Globus pallidus (tissue), 1 donor: ENCODE measurements around the gene ANKS1B.
"Not testable (repeated sequence)": the region's sequence is repeated elsewhere in the genome, so short reads cannot be mapped to it uniquely, and the experiment has no call there.

ENCODE experiments used
- DNase-seq: peaks from one replicate; pipeline ENCODE4 v3.0.0-alpha.2; 2015; ENCODE audit warnings: low spot score

Gene ANKS1B

DNA sequence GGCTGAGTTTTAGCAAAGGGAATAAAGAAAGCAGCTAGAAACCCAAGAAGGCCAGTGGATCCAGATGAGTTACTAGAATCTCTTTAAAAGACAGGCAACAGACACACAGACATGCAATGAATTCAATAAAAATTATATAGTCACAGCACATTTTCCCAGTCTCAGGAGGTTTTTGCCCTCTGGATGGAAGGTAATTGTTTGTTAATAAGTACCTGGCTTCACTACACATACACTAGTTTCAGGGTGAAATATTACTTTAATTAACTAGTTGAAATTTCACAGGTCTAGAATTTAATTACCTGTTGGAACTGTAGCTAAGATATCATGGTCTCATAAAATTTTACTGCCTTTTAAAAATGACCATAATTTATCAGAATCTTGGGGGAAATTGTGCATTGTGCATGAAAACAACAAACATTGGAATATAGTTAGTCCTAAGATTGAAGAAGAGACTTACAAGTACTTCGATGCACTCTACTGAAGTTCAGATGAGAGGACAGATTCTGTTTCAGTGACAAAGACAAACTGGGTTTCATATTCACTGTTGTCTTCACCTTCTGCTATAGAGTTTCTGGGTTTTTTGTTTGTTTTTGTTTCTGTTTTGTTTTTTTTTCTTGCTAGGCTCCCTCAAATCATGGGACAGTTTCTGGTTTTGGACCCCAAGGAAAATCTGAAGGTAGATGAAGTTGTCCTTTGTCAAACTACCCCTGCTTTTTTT lies 614.2 kb downstream of the ANKS1B start:
- no peak for DNase-seq

DNA sequence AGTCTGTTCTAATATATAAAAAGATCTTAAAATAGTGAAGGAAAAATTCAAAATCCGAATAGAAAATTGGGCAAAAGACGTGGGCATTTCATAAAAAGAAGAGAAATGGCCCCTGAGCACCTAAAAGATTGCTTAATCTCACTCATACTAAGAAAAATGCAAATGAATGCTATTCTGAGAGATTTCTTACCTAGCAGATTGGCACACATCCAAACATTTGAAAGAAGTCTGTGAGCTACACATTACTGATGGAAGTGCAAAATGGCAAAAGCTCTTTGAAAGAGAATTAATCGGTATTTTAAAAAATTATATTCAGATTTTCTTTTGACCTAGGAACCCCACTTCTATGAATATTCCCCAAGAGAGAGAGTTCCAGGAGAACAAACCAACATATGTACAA lies 617.6 kb downstream of the ANKS1B start:
- DNase-seq, result no peak

DNA sequence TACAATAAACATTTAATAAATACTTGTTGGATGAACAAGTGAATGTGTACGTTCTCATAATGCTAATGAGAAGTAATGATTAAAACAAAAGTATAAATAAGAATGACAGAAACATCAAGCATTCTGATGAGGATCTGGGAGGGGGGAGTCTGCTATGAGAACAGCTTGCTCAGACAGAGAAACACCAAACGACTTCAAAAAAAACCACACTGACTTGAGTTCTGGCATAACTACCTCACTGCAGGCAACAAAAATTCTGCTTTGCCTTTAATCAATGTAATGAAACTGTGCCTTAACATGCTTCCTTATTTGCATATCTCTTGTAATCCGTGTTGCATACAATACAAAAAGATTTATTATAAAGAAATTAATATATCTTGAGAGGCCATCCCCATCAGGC lies 632.5 kb downstream of the ANKS1B start:
- no peak for DNase-seq

DNA sequence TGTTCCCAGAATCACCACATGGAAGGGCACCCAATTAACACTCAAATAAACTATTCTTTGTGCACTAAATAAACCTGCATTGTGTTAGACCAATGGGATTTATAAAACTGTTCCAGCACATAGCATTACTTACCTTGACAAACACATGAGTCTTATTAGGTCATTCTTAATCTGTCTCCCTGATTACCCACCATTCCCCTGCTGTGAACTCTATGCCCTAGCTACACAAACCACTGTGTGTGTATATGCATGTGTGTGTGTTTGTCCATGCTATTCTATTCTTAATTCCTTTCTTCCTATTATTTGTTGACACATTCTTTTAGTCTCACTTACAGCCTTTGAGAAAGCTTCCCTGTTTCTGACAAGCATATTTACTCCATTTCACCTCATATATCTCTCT lies 640.8 kb downstream of the ANKS1B start:
- no peak for DNase-seq

DNA sequence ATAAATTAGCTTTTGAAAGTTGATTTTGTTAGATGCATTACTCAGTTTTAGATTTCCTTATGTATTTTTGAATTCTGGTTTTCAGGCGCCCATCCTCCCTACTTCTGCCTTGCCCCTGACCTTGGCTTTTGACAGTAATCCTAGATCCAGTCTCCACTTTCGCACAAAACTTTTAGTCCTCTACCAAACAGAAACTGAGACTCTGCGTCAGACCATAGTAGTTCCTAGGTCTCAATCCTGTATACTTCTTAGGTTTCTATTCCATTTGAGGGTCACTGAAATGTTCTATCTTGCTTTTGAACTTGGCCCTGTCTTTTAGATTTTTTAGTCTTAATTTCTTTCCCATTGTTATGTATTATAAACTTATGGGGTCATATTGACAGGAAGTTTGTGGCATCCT lies 645.1 kb downstream of the ANKS1B start:
- DNase-seq, result no peak

DNA sequence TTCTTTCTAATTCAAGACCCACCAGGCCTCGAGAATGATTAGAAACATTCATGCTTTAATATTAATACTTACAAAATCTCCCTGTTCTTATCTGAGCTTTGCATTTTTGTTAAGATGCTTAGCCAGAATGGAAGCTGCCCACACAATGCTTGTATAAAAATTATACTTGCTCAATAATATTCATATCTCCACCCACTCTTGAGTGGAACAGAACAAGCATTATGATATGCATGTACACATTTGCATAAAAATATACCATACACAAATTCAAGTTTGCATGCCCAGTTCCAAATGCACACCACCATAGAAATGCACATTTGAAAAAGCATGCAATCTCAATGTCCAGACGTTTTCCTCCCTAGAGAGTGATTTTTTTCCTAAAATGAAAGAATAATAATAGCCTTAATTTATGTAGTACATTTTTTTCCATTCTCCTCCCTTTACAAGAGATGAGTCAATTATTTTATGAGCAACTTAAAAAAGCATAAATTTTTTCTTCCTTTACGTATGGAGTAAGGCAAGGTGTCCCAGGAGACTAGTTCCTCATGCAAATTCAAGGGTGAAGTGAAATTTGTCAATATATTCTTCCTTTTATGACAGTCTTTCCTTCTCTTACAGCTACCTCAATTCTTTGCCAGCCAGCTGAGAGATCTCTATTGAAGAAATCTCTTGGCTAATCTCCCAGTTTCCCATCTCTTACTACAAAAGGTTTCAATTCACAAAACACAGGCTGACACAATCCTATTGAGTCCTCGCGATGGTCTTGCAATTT lies 650.3 kb downstream of the ANKS1B start:
- no peak for DNase-seq

DNA sequence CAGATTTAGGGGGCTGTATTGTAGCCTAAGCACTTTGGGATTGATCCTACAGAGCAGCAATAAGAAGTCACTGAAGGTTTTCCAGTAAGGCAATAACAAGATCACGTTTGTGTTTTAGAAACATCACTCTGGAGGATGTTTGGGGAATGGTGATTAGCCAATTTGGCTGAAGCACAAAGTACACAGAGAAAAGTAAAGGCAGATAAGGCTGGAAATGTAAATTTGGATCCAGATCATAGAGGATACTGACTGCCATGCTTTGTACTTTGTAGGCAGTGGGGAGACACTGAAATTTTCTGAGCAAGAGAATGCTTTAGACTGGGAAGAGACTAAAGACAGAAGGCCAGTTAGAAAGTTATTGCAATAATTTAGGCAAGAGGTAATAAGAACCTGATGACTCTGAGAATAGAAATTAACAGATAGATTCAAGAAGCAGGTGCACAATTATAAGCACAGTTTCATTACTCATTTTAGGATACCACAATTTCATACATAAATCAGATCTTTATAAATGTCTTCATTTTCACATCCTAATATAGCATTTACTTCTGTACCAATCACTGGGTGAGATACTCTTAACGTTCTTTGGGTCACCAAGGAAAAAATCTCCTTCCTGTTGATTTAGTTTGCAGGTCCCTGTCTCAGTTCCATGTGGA lies 651.7 kb downstream of the ANKS1B start:
- no peak for DNase-seq

DNA sequence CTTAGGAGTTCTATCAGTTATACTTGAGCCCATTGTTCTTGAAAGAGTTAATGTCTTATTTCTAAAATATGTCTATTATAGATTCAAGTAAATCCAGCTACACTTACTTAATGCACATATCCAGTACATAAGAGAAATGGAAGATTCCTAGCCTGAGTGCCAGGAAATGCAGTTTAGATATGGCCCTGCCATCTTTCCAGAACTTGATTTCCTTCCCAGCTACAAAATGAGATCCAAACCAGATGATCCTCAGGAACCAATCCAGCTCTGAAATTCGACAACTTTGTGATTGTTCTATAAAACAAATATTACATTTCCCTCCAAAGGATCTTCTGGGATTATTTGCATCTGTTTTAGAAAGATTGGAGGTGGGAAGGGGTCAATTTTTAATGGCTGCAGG lies 654.5 kb downstream of the ANKS1B start:
- DNase-seq, result no peak

DNA sequence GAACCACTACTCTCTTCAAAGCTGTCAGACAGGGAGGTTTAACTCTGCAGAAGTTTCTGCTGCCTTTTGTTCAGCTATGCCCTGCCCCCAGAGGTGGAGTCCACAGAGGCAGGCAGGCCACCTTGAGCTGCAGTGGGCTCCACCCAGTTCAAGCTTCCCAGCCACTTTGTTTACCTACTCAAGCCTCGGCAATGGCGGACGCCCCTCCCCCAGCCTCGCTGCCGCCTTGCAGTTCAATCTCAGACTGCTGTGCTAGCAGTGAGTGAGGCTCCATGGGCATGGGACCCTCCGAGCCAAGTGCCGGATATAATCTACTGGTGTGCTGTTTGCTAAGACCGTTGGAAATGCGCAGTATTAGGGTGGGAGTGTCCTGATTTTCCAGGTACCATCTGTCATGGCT lies 663.5 kb downstream of the ANKS1B start:
- not testable (repeated sequence) for DNase-seq

DNA sequence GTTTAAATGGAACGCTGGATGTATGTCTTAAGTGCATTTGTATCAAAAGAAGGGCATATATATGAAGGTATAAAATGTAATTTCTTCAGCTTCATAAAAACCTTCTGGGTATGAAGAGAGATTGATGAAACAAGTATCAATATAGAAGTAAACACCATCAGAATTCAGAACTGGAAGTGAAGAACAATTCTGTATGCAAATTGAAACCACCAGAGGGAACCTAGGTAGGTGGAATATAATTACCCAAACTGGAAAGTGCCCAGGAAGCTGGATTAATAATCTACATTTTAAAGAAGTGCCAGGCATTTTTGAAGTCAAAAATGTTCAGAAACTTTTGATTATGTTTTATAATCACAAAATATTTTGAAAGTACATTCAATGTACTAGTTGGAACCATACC lies 673.4 kb downstream of the ANKS1B start:
- DNase-seq, result no peak

DNA sequence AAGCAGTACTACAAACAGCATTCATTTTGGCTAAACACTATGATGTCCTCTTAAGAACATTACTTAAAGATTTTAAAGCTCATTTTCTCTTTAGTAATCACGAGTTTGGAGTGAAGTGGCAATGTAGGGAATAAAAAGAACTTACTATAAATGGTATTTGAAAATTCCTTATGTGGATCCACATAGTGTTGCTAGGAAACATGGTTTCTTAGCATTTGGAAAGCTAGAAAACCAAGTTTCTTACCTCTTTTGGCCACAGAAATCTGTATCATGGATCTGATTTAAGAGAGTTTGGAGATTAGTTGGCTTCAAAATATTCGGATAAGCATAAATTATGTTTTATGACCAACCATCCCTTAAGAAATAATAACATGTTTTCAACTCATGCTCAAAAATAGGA lies 674.9 kb downstream of the ANKS1B start:
- no peak for DNase-seq

DNA sequence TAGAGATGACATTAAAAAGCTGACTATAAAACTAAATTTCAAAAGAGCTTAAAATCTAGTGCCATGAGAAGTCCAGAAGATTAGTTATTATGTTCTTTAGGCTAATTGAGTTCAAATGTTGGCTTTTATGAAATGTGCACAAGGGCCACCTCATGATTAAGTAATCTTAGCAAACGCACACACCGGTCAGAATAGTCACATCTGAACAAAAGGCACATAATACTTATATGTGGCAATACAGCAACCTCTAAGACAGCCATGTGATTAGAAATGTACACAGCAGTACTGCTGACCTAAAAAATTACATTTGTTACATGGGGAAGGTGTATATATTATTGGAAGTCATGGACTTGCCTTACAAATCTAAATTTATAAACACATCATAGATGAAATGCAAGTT lies 681.9 kb downstream of the ANKS1B start:
- no peak for DNase-seq

DNA sequence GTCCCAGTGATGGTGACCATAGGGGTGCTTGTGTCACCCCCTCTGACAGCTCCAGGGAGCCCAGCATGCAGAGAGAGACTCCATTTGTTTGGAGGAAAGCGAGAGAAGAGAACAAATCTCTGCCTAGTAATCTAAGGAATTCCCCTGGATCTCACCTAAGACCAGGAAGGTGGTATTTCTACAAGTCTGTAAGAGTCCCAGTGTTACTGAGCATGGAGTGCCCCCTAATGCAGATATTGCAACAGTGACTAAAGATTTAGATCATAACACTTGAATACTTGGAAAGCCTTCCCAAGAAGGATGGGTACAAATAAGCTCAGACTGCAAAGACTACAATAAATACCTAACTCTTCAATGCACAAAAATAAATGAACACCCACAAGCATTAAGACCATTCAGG lies 697.6 kb downstream of the ANKS1B start:
- DNase-seq, result no peak

DNA sequence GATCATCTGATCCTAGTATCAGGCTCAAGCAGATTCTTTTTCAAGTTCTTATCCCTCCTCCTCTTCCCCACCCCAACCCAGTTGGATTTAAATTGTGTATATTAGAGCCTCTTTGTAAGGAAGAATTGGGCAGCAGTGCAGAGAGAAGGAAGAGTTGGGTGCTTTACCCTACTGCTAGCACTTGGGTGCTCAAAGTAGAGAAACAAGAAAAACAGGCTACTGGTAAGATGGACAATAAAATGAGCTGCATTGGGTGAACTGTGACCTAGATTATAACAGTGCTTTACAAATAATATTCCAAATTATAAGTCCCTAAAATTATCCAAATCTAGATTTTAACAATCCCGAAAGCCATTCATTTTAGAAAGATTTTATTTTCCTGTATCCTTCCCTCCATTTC lies 700.6 kb downstream of the ANKS1B start:
- DNase-seq, result no peak

DNA sequence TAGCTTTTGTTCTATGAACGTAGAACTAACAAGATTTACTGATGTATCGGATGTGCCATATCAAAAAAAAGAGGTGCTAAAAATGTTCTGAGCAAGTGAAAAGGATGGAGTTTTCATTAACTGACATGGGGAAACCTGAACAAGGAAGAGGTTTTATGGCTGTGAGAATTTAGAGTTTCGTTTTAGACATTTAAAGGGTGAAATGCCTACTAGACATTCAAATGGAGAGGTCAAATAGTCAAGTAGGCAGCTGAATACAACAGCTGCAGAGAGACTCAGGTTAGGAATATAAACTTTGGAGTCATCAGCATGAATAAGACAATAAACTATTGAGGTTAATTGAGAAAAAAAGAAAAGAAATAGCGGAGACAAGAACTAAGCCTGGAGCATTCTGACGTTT lies 702.1 kb downstream of the ANKS1B start:
- DNase-seq, result no peak

DNA sequence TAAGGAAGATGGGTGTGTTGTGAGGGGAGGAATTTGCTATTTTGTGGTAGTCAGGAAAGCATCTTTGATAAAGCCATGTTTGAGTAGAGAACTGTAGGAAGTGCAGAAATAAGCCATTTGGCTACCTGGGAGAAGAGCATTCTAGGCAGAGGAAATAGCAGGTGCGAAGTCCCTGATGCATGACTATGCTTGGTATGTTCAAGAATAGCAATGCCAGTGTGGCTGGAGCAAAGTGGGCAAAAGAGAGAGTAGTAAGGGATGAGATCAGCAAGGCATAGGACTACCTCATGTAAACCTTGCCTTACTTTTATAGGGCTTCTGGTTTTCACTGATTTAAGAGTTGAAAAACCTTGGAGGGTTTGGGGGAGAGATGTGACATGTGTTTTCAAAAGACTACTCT lies 702.6 kb downstream of the ANKS1B start:
- DNase-seq, result no peak

DNA sequence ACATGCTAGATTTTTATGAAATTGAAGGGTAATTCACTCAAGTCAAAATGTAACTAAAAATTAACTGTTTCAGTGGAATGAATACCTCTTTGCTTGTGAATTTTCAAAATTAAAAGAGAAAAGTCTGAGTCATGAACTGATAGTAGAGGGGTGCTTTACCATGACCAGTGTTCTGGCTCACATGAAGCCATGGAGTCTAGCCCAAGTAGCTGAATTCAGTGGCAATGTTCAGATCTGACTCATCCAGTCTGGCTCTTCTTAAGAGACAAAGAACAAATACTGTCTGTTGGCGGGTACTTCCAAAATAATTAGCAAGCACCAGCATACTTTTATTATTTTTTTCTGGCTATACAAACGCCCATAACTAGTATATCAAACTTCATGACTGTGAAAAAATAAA lies 703.5 kb downstream of the ANKS1B start:
- DNase-seq, result no peak

DNA sequence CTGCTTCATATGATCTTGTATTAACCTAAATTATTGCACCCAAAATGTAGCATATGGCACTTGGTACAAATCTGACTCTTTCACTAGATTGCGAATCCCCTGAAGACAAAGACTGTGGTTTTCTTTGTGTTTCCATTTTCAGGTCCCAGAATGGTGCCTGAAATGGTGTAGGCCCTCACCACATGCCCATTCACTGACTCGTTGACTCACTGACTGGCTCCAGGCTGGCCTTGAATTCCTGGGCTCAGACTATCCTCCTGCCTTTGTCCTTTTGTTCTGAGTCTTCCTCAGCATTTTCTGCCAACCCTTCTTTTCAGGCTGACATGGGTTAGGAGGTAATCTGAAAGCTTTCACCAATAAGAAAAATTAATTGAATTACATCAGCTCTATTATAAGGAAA lies 705.8 kb downstream of the ANKS1B start:
- DNase-seq, result no peak

DNA sequence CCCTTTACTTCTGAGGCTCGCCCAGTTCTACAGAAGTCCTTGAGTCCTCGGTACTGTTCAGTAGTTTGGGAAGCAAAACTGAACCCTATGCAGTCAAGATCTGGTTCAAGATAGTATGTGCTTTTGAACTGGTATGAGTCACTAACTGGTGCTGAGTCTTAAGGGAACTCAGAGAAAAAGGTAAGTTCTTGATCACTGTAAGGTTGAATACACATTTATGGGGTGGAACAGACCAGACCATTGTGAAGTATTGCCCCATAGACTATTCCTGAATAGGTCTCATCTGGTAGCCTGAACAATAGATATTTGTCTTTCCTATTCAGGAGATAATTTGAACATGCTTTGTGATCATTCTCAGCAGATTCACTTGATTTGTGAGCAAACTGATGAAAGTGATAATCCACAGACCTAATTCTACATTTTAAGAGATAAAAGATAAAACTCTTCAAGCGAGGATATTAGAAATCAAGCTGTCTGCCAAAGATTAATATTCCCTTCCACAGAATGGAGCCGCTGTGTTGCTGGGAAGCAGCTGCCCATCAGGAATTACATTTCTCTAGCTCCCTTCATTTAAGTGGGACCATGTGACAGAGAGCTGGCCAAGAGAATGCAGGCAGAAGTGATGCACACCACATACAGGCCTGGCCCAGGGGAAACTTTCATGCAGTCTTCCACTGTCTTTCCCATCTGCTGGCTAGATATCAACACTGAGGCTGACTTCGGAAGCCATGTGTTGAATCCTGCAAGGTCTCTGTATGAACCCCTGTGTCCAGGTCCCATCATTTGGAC lies 707.0 kb downstream of the ANKS1B start:
- no peak for DNase-seq

DNA sequence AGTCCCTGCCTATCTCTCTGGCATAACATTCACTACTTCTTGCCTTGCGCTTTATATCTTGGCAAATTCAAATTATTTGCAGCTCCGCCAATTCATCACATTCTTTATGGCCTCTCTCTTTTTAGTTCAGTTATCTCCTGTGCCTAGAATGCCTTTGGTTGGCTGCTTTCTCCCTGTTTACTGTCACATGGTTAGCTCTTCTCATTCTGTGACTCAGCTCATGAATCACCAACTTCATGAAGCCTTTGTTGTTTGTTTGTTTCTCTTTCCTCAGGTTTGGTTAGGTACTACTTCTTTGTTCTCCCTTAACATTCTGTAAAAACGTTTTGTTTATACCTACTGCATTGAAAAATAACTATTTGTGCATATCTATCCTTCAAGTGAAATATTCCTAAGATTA lies 713.7 kb downstream of the ANKS1B start:
- no peak for DNase-seq

DNA sequence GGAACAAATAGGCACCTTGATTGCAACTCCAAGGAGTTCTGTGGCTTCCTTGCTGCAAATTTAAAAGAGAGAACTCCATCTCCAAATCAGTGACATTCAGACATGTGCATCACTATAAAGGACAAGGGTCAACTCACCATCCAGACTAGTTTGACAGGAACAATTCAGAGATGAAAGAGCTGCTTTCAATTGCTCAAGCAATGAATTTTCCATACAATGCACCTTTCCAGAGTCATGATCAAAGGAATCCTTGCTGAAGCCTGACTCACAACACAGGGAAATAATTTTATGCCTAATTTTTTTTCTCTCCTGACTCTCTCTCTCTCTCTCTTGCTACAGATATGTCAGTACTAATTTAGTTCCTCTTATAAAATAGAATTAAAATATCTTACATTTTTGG lies 717.7 kb downstream of the ANKS1B start:
- no peak for DNase-seq

DNA sequence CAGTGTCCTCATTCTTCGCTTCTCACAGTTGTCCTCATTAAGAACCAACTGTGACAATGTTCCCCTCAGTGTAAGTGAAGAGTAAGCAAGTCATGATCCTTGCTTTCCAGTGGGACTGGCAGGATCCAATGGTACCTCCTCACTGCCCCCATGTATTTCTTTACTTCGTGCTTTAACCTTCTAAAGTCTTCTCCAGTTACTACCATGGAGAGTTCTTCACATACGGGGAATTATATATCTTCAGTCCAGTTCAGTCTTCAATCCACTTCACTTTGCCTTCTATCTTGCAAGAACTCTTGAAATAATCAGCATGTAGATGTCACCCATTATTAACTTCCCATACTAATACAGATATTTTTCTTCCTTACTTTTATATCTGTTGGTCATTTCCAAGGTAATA lies 719.1 kb downstream of the ANKS1B start:
- DNase-seq, result no peak

DNA sequence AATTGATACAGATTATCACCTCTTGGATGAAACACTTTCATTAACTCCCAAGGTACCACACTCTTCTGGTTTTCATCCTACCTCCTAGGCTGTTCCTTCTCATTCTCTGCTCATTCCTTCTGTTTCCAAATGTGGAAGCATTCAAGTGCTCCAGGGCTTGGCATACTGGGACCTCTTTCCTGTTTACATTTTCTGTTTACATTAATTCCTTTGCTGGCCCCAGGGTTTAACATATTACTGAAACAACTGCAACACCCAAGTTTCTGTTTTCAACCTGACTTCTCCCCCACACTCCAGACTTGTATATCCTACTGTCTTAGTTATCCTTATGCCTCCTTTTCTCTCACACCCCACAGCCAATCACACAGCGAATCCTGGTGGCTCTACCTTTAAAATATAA lies 723.5 kb downstream of the ANKS1B start:
- DNase-seq, result no peak
